PC-9 (cell line): ENCODE measurements around the gene YWHAG. TPM values are rescaled to one million over a fixed set of nuclear protein-coding genes. Genes with fewer than 3 reads are reported as not detected.
"Not testable (repeated sequence)": the region's sequence is repeated elsewhere in the genome, so short reads cannot be mapped to it uniquely, and the experiment has no call there.

ENCODE experiments used
- BruUV-seq: library from RNA; stranded (reverse); fragments of 400-500 nt; replicated peaks from 2 replicates; lab custom pipeline; 2021; lab: Mats Ljungman, UMichigan
- CTCF ChIA-PET: fragments of 300-600 bp; sonication (Branson Sonifier 250); formaldehyde crosslinking; loops from one replicate; lab custom pipeline; 2022; ENCODE audit warnings: antibody characterized with exemption; lab: Charles Lee
- POLR2A ChIA-PET: fragments of 300-600 bp; sonication (Branson Sonifier 250); formaldehyde crosslinking; loops from one replicate; lab custom pipeline; 2022; ENCODE audit warnings: antibody characterized with exemption; ENCODE audit not compliant: unreplicated experiment; lab: Charles Lee
- DNase-seq, 2 experiments: peaks; one replicate each; pipeline versions ENCODE4 v3.0.0 to v3.0.0-alpha.2; 2015 to 2022; ENCODE audit warnings: mixed read lengths in 1 of 2
- H2AFZ ChIP-seq: fragments of 200-600 bp; sonication (generic); 2 replicates; pipeline ENCODE4 v1.8.1; 2017; ENCODE audit warnings: antibody characterized with exemption
- H3F3A ChIP-seq: fragments of 200-600 bp; sonication (generic); 2 replicates; pipeline ENCODE4 v1.8.1; 2017; ENCODE audit warnings: antibody characterized with exemption, mild to moderate bottlenecking, low read depth; ENCODE audit not compliant: insufficient read depth
- H3K27ac ChIP-seq: fragments of 200-600 bp; sonication (generic); 2 replicates; pipeline ENCODE4 v1.6.1; 2016; ENCODE audit warnings: mixed run types
- H3K27me3 ChIP-seq: fragments of 200-600 bp; sonication (generic); 2 replicates; pipeline ENCODE4 v1.6.1; 2016; ENCODE audit warnings: low read depth, mixed run types; ENCODE audit not compliant: insufficient read depth
- H3K36me3 ChIP-seq: fragments of 200-600 bp; sonication (generic); 2 replicates; pipeline ENCODE4 v1.6.1; 2016; ENCODE audit warnings: low read depth, mixed run types
- H3K4me1 ChIP-seq: fragments of 200-600 bp; sonication (generic); replicated peaks from 2 replicates; pipeline ENCODE4 v1.6.1; 2016; ENCODE audit warnings: mixed run types; ENCODE audit not compliant: insufficient read depth
- H3K4me2 ChIP-seq: fragments of 200-600 bp; sonication (generic); 2 replicates; pipeline ENCODE4 v1.6.1; 2017; ENCODE audit warnings: mixed run types
- H3K4me3 ChIP-seq: fragments of 200-600 bp; sonication (generic); 2 replicates; pipeline ENCODE4 v1.6.1; 2016; ENCODE audit warnings: mixed run types
- H3K79me2 ChIP-seq: fragments of 200-600 bp; sonication (generic); 2 replicates; pipeline ENCODE4 v1.6.1; 2017; ENCODE audit warnings: low read depth, mixed run types
- H3K9me2 ChIP-seq: fragments of 200-600 bp; sonication (generic); 2 replicates; pipeline ENCODE4 v1.8.1; 2017; ENCODE audit warnings: mild to moderate bottlenecking; ENCODE audit not compliant: insufficient read depth
- H3K9me3 ChIP-seq: fragments of 200-600 bp; sonication (generic); 2 replicates; pipeline ENCODE4 v1.8.1; 2016; ENCODE audit warnings: low read depth; ENCODE audit not compliant: insufficient read depth
- H4K20me1 ChIP-seq: fragments of 200-600 bp; sonication (generic); 2 replicates; pipeline ENCODE4 v1.8.1; 2017; ENCODE audit not compliant: insufficient read depth
- CTCF ChIP-seq: fragments of 200-600 bp; sonication (generic); conservative IDR thresholded peaks from 2 replicates; pipeline ENCODE4 v1.6.1; 2017; ENCODE audit warnings: mixed run types, antibody characterized with exemption, mild to moderate bottlenecking, moderate library complexity
- EZH2 ChIP-seq: fragments of 200-600 bp; sonication (generic); IDR thresholded peaks from 2 replicates; pipeline ENCODE4 v1.8.0; 2017; ENCODE audit warnings: antibody characterized with exemption, low read depth
- intact Hi-C: fragments of 100-400 bp; cut with micrococcal nuclease; formaldehyde crosslinking; loops from one replicate; pipeline ENCODE4 v1.10.0; 2022; ENCODE audit not compliant: unreplicated experiment
- total RNA-seq: library from RNA; stranded (reverse); gene quantifications from 2 replicates; pipeline ENCODE4 v1.2.3, GENCODE V29; 2021

The YWHAG gene
- total RNA-seq, 1 experiment from 2014 or later: 250 TPM

GRCh38 chr7:76294344-76295024, 64.3 kb downstream of the YWHAG start:
- peak overlapping the region; percentile 80 for H3K4me2 ChIP-seq
- H3K27ac ChIP-seq: peak overlapping the region; percentile 93
- no peak overlapping the region for H3K4me3 ChIP-seq
- intact Hi-C loops: loop anchor here (5.0 kb wide), 2 partner anchors 207 to 247 kb away; partner anchors contain the start of genes MDH2 and STYXL1
- CTCF ChIA-PET: interaction anchor here (0.6 kb wide), 3 partner anchors 12 to 818 kb away, joined by 3 to 10 read pairs (median 5); no protein-coding TSS in a partner anchor
- POLR2A ChIA-PET: interaction anchor here (0.5 to 0.6 kb wide), 2 partner anchors 212 to 1615 kb away, joined by 3 to 7 read pairs; no protein-coding TSS in a partner anchor
- peaks cover 80% of the 10 kb centered on the region for H3K4me1 ChIP-seq
- H3K9me3 ChIP-seq: no peaks in the 10 kb centered on the region
- H4K20me1 ChIP-seq: no peaks in the 10 kb centered on the region
- no TSS peak for BruUV-seq
- no peak for TF ChIP-seq CTCF
- no peak for TF ChIP-seq EZH2
- no peak overlapping the region for H2AFZ ChIP-seq
- H3F3A ChIP-seq: peaks cover 72% of the 10 kb centered on the region
- no peaks in the 10 kb centered on the region for H3K79me2 ChIP-seq
- no peaks in the 10 kb centered on the region for H3K27me3 ChIP-seq
- no peaks in the 10 kb centered on the region for H3K9me2 ChIP-seq
- no peaks in the 10 kb centered on the region for H3K36me3 ChIP-seq
- DNase-seq: peak; percentile 52 to 95

- BruUV-seq: no TSS peak
- Histone ChIP-seq H3K4me1 (peaks cover 75% of the 10 kb centered on the region), H3K27ac (peak overlapping the region; percentile 93), H3F3A (peaks cover 74% of the 10 kb centered on the region), H3K9me2 (no peaks in the 10 kb centered on the region), H3K9me3 (no peaks in the 10 kb centered on the region), H3K4me3 (no peak overlapping the region), H3K4me2 (peak overlapping the region; percentile 80), H4K20me1 (no peaks in the 10 kb centered on the region), H3K27me3 (no peaks in the 10 kb centered on the region), H2AFZ (no peak overlapping the region), H3K36me3 (no peaks in the 10 kb centered on the region), H3K79me2 (no peaks in the 10 kb centered on the region)
- peak; percentile 80 to 92 for DNase-seq
- ChIA-PET POLR2A (no interaction called here), CTCF (no interaction called here)
- no peak for TF ChIP-seq EZH2
- no peak for TF ChIP-seq CTCF
- intact Hi-C loops: loop anchor here (5.0 kb wide), 2 partner anchors 206 to 246 kb away; partner anchors contain the start of genes MDH2 and STYXL1
Observed at GRCh38 chr7:76293407-76293901, 65.3 kb downstream of the YWHAG start.

- DNase-seq, H3K9me3 ChIP-seq, H3K27me3 ChIP-seq, H3K79me2 ChIP-seq, H4K20me1 ChIP-seq, H2AFZ ChIP-seq, POLR2A ChIA-PET, H3K9me2 ChIP-seq, H3K36me3 ChIP-seq, BruUV-seq: not testable (repeated sequence)
- peak overlapping the region; percentile 80 for H3K4me2 ChIP-seq
- CTCF ChIA-PET: interaction anchor here (0.7 to 2.1 kb wide), 3 partner anchors 21 to 426 kb away, joined by 4 to 13 read pairs (median 11); no protein-coding TSS in a partner anchor
- H3K4me1 ChIP-seq: peaks cover 72% of the 10 kb centered on the region
- peak overlapping the region; percentile 93 for H3K27ac ChIP-seq
- H3K4me3 ChIP-seq: peak overlapping the region; percentile 57; the same call in 1 of the 2 replicates
- H3F3A ChIP-seq: peaks cover 69% of the 10 kb centered on the region
- intact Hi-C loops: loop anchor here (5.0 kb wide), 2 partner anchors 206 to 246 kb away; partner anchors contain the start of genes MDH2 and STYXL1
Observed at GRCh38 chr7:76292911-76293310, 65.9 kb downstream of the YWHAG start.
